Stimulated activated CD4-positive, alpha-beta T cell treated with anti-CD3 and anti-CD28 coated beads, TNF-alpha, amount 100 ng/mL, for 48 hours (primary cell): ENCODE data around the gene TTI1.
A peak's percentile ranks its signal among the peaks of the same experiment; 100 is the strongest.

Experiments used
- DNase-seq, 3 donors: peaks; one replicate each; pipeline ENCODE4 v3.0.0-alpha.2; 2020; ENCODE audit warnings: low read depth in 3 of 3

Gene TTI1

GRCh38 chr20:38054647-38055046 is 21.4 kb upstream of the TTI1 start:
- no peak for DNase-seq

GRCh38 chr20:38052870-38053269 is 19.6 kb upstream of the TTI1 start:
- no peak for DNase-seq

GRCh38 chr20:38050686-38051085 is 17.4 kb upstream of the TTI1 start:
- DNase-seq = no peak

GRCh38 chr20:38049800-38050199 is 16.5 kb upstream of the TTI1 start:
- DNase-seq = no peak

GRCh38 chr20:38046572-38046971 is 13.3 kb upstream of the TTI1 start:
- no peak for DNase-seq

GRCh38 chr20:38044685-38045084 is 11.4 kb upstream of the TTI1 start:
- DNase-seq = no peak

GRCh38 chr20:38043512-38044300 is 10.4 kb upstream of the TTI1 start:
- DNase-seq = peak in 1 of 3 donors; percentile 19

- no peak for DNase-seq
Observed at GRCh38 chr20:38040276-38040675, 7.0 kb upstream of the TTI1 start.

- no peak for DNase-seq
Observed at GRCh38 chr20:38036366-38036765, 3.1 kb upstream of the TTI1 start.

GRCh38 chr20:38034961-38035360 is 1.7 kb upstream of the TTI1 start:
- DNase-seq = no peak

- DNase-seq = no peak
Observed at GRCh38 chr20:38034108-38034649, 923 bp upstream of the TTI1 start.

- DNase-seq = peak in 2 of 3 donors; percentile 48 to 54
Observed at GRCh38 chr20:38032585-38033329, 499 bp downstream of the TTI1 start.

GRCh38 chr20:38031957-38032356 is 1.3 kb downstream of the TTI1 start:
- DNase-seq = no peak

GRCh38 chr20:38029453-38029852 is 3.8 kb downstream of the TTI1 start:
- DNase-seq = no peak

GRCh38 chr20:38024496-38024895 is 8.8 kb downstream of the TTI1 start:
- no peak for DNase-seq

- no peak for DNase-seq
Observed at GRCh38 chr20:38023181-38024001, 9.9 kb downstream of the TTI1 start.

- no peak for DNase-seq
Observed at GRCh38 chr20:38021087-38021772, 12.0 kb downstream of the TTI1 start.

- no peak for DNase-seq
Observed at GRCh38 chr20:38018385-38018784, 14.9 kb downstream of the TTI1 start.

GRCh38 chr20:38017959-38018358 is 15.3 kb downstream of the TTI1 start:
- no peak for DNase-seq

- DNase-seq = no peak
Observed at GRCh38 chr20:38013887-38014286, 19.4 kb downstream of the TTI1 start.

GRCh38 chr20:38012332-38012731 is 20.9 kb downstream of the TTI1 start:
- no peak for DNase-seq
